Fibroblast of villous mesenchyme (primary cell): ENCODE data around the gene USP35. TPM values are rescaled to one million over a fixed set of nuclear protein-coding genes. Genes with fewer than 3 reads are reported as not detected.
A peak's percentile ranks its signal among the peaks of the same experiment; 100 is the strongest.

ENCODE experiments used
- DNase-seq: peaks from one replicate; pipeline ENCODE4 v3.0.0-alpha.2; 2010; ENCODE audit warnings: low read depth
- H3K4me3 ChIP-seq: 2 replicates; pipeline ENCODE4 v1.5.1; 2011; ENCODE audit warnings: low read depth, mild to moderate bottlenecking, low read length
- CTCF ChIP-seq: IDR thresholded peaks from 2 replicates; pipeline ENCODE4 v1.5.1; 2012; ENCODE audit warnings: low read depth, mild to moderate bottlenecking, low read length; ENCODE audit not compliant: insufficient read depth
- total RNA-seq: library from RNA; depleted of rRNA; stranded (reverse); fragments of >200 nt; gene quantifications from 2 replicates; pipeline ENCODE4 v1.2.3, GENCODE V29; 2012

USP35 gene
- total RNA-seq, 1 donor = 10.8 TPM

DNA sequence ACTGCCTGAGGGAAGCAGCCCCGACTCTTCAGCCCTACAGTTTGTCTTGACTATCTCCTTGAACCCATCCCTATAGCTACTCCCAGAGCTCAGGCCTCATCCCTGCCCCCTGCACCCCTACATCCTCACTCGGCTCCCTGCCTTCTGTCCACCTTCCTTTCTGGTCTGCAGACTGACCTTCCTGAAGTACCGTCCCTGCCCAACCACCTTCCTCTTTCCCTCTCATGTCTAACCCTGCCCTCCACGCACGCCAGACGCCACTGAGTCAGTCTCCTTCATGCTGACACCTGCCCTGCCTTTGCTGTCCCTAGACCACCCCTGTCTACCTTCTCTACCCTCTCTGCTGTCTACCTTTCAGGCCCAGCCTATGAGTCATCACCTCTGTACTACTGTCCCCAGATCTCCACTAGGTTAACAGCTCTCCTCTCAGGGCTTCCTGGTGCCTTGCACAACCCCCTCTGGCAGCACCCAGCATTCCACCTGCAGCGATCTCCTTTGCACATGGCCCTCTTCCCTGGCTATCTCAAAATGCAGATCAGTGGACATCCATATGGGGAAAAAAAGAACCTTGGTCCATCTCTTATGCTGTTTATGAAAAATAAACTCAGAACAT lies 9.2 kb upstream of the USP35 start:
- H3K4me3 ChIP-seq = no peak overlapping the region
- no peak for DNase-seq
- TF ChIP-seq CTCF = no peak

DNA sequence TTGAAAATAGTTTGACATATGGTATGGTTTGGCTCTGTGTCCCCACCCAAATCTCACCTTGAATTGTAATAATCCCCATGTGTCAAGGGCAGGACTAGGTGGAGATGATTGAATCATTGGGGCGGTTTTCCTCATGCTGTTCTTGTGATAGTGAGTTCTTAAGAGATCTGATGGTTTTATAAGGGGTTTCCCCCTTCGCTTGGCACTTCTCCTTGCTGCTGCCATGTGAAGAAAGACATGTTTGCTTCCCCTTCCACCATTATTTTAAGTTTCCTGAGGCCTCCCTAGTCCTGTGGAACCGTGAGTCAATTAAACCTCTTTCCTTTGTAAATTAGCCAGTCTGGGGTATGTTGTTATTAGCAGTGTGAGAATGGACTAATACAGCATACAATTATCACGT lies 8.0 kb upstream of the USP35 start:
- no peak for TF ChIP-seq CTCF
- no peak for DNase-seq
- no peak overlapping the region for H3K4me3 ChIP-seq

DNA sequence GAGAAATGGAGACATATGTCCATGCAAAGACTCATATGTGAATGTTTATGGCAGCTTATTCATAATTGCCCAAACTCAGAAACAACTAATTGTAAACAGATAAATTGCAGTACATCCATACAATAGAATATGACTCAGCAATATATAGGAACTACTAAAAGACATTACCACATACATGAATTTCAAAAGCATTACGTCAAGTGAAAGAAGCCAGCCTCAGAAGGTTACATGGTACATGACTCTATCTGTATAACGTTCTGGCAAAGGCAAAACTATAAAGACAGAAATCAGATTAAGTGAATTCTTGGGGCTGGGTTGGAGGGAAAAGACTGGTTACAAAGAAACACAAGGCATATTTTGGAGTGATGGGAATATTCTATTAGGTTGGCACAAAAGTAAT lies 7.5 kb upstream of the USP35 start:
- TF ChIP-seq CTCF = no peak
- peak; percentile 55 for DNase-seq

GRCh38 chr11:78187366-78188285 lies 1.1 kb upstream of the USP35 start:
- no peak for DNase-seq
- no peak for TF ChIP-seq CTCF
- peak overlapping the region; percentile 91 for H3K4me3 ChIP-seq

More for the DNA sequence above, 7.5 kb upstream of the USP35 start:
- no peak overlapping the region for H3K4me3 ChIP-seq

DNA sequence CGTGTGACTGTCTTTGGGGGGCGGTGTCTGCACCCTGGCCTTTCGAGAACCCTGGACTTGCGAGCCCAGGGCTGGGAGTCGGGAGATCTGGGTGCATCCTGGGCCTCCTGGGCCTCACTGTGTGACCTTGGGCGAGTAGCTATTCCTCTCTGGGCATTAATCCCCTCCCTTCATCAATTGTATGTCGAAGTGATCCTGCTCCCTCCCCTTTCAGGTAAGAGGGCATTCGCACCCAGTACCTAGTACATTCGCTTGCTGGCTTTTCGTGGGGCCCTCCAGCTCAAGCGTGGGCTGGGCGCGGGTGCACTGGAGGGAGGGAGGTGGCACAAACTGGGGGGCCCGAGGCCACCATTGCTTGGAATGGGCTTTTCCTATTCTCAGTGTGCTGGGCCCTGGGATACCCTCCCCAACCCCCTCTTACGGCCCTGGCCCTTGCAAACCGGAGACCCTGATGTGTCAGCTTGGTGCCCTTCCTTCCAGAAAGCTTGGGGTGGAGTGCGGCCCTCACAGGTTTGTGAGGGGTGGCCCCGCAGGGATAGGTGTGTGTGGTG lies 530 bp downstream of the USP35 start:
- peak overlapping the region; percentile 91 for H3K4me3 ChIP-seq
- DNase-seq = no peak
- TF ChIP-seq CTCF = no peak

DNA sequence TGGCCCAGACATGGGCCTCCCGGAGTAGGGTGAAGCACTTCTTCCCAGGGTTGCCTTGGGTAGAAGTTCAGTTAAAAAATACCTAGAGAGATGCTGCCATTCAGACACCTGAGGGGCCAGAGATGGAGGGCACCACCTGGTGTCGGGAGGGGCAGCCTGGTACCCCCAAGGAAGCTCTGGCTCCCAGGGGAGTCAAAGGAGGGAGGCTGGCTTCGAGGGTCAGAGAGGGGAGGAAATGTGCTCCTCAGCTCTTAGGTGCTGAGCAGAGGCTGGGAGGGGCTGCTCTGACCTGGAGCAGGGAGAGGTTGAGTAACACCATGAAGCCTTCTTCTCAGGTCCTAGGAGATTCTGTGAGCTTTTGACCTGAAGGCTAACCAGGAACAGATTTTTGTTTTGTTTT lies 1.1 kb downstream of the USP35 start:
- TF ChIP-seq CTCF = no peak
- H3K4me3 ChIP-seq = peak overlapping the region; percentile 91
- DNase-seq = no peak
